ENCODE data around the gene LAMA3.
"Not testable (repeated sequence)": the region's sequence is repeated elsewhere in the genome, so short reads cannot be mapped to it uniquely, and the experiment has no call there.

The LAMA3 gene

GRCh38 chr18:23730857-23731256 is 41.6 kb downstream of the LAMA3 start:
- no peak for DNase-seq (ENCODE audit: low spot score)

GRCh38 chr18:23731861-23732260 is 42.6 kb downstream of the LAMA3 start:
- DNase-seq (ENCODE audit: low spot score) = no peak

GRCh38 chr18:23732439-23732838 is 43.2 kb downstream of the LAMA3 start:
- no peak for DNase-seq (ENCODE audit: low spot score)

GRCh38 chr18:23733265-23733664 is 44.0 kb downstream of the LAMA3 start:
- DNase-seq (ENCODE audit: low spot score) = not testable (repeated sequence)

- DNase-seq (ENCODE audit: low spot score) = no peak
Measured at GRCh38 chr18:23733895-23734294, 44.6 kb downstream of the LAMA3 start.

GRCh38 chr18:23735021-23735464 is 45.8 kb downstream of the LAMA3 start:
- no peak for DNase-seq (ENCODE audit: low spot score)

GRCh38 chr18:23737578-23737977 is 48.3 kb downstream of the LAMA3 start:
- no peak for DNase-seq (ENCODE audit: low spot score)

GRCh38 chr18:23738151-23738550 is 48.9 kb downstream of the LAMA3 start:
- no peak for DNase-seq (ENCODE audit: low spot score)

GRCh38 chr18:23738575-23738974 is 49.3 kb downstream of the LAMA3 start:
- no peak for DNase-seq (ENCODE audit: low spot score)

GRCh38 chr18:23740105-23740830 is 51.0 kb downstream of the LAMA3 start:
- no peak for DNase-seq (ENCODE audit: low spot score)

- not testable (repeated sequence) for DNase-seq (ENCODE audit: low spot score)
Measured at GRCh38 chr18:23741967-23742366, 52.7 kb downstream of the LAMA3 start.

- DNase-seq (ENCODE audit: low spot score) = no peak
Measured at GRCh38 chr18:23743733-23744333, 54.6 kb downstream of the LAMA3 start.

- DNase-seq (ENCODE audit: low spot score) = no peak
Measured at GRCh38 chr18:23745366-23745765, 56.1 kb downstream of the LAMA3 start.

GRCh38 chr18:23746851-23747250 is 57.6 kb downstream of the LAMA3 start:
- no peak for DNase-seq (ENCODE audit: low spot score)

GRCh38 chr18:23752363-23752762 is 63.1 kb downstream of the LAMA3 start:
- no peak for DNase-seq (ENCODE audit: low spot score)

- DNase-seq (ENCODE audit: low spot score) = no peak
Measured at GRCh38 chr18:23752796-23753195, 63.5 kb downstream of the LAMA3 start.

GRCh38 chr18:23756590-23757436 is 67.6 kb downstream of the LAMA3 start:
- no peak for DNase-seq (ENCODE audit: low spot score)

GRCh38 chr18:23757437-23757733 is 68.1 kb downstream of the LAMA3 start:
- DNase-seq (ENCODE audit: low spot score) = no peak

- no peak for DNase-seq (ENCODE audit: low spot score)
Measured at GRCh38 chr18:23758281-23758680, 69.0 kb downstream of the LAMA3 start.

GRCh38 chr18:23761941-23762340 is 72.7 kb downstream of the LAMA3 start:
- DNase-seq (ENCODE audit: low spot score) = no peak

- no peak for DNase-seq (ENCODE audit: low spot score)
Measured at GRCh38 chr18:23763343-23763742, 74.1 kb downstream of the LAMA3 start.

GRCh38 chr18:23765931-23766330 is 76.7 kb downstream of the LAMA3 start:
- no peak for DNase-seq (ENCODE audit: low spot score)

Measured in hematopoietic multipotent progenitor cell treated with erythropoietin and hydrocortisone succinate and interleukin-3 and kit ligand, for 15 days (in vitro differentiated cells).